Vagina (tissue), 2 donors: Measurements from ENCODE around the gene SYT1. TPM values are rescaled to one million over a fixed set of nuclear protein-coding genes. Genes with fewer than 3 reads are reported as not detected.

ENCODE experiments used
- DNase-seq, 2 donors: peaks; one replicate each; pipeline ENCODE4 v3.0.0-alpha.2; 2017; ENCODE audit errors: extremely low spot score in 2 of 2
- H3K27ac ChIP-seq: fragments of 200-600 bp; sonication (generic); one replicate; pipeline ENCODE4 v1.5.1; 2019
- H3K27me3 ChIP-seq: fragments of 200-600 bp; sonication (generic); one replicate; pipeline ENCODE4 v1.5.1; 2019
- H3K36me3 ChIP-seq, 2 donors: fragments of 200-600 bp; sonication (generic); one replicate each; pipeline ENCODE4 v1.5.1; 2017 to 2019
- H3K4me1 ChIP-seq: fragments of 200-600 bp; sonication (generic); one replicate; pipeline ENCODE4 v1.5.1; 2019
- H3K4me3 ChIP-seq, 2 donors: fragments of 200-600 bp; sonication (generic); 1 replicate in 1 of 2; 2 replicates in 1 of 2; pipeline ENCODE4 v1.5.1; 2016 to 2019
- H3K9me3 ChIP-seq: fragments of 200-600 bp; sonication (generic); one replicate; pipeline ENCODE4 v1.5.1; 2019
- POLR2A ChIP-seq, 2 donors: fragments of 450-650 bp; IDR thresholded peaks; one replicate each; pipeline ENCODE4 v1.6.1; 2017; ENCODE audit warnings: antibody characterized with exemption in 2 of 2, mild to moderate bottlenecking in 2 of 2, moderate library complexity in 2 of 2
- POLR2AphosphoS5 ChIP-seq, 2 donors: sonication (generic); formaldehyde crosslinking; IDR thresholded peaks; one replicate each; pipeline ENCODE4 v1.9.0; 2017; ENCODE audit warnings: antibody characterized with exemption in 2 of 2, mild to moderate bottlenecking in 2 of 2, low read depth in 1 of 2; ENCODE audit not compliant: insufficient read depth in 1 of 2
- intact Hi-C: fragments of 100-400 bp; cut with DNase I; formaldehyde crosslinking; loops from one replicate; pipeline ENCODE4 v1.15.1; 2023
- total RNA-seq: library from RNA; depleted of rRNA; stranded (reverse); fragments of >200 nt; gene quantifications from one replicate; pipeline ENCODE4 v1.2.3, GENCODE V29; 2016
- TF ChIP-seq, protein P1 (sequence below), 3 experiments: fragments of 450-650 bp in 2 of 3; fragments of 200-600 bp in 1 of 3; sonication (generic) in 1 of 3; IDR thresholded peaks; one replicate each; pipeline ENCODE4 v1.5.1; 2017 to 2019; ENCODE audit warnings: antibody characterized with exemption in 3 of 3, mild to moderate bottlenecking in 2 of 3, moderate library complexity in 2 of 3

SYT1 gene
- total RNA-seq, 1 donor from 2014 or later: 13.3 TPM

DNA sequence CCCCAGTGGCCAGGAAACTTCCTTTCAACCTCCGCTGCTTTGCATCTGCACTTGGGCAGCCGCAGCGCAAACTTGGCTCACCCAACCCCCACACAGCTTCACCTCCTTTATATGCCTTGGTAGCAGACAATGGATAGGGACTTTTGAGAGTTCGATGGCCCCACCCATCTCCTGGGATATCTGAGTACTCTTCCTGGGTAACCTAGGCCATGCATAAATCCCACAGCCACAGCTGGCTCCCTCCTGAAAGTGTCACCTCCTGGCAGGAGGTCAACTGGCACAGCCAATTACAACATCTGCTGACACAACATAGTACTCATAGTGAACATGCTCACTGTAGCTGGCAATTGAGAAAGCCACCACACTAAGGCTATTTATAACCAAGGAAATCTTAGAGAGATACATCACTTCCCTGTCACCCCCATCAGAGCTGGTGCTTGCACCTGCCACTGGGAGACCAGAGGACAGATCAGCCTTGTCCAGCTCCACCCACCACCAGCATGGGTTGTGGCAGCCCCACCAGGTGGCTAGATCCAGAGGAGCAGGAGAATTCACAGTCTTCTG lies 410.0 kb downstream of the SYT1 start:
- H3K4me1 ChIP-seq: no peaks in the 10 kb centered on the region
- intact Hi-C loops: no loop called here
- H3K36me3 ChIP-seq: no peaks in the 10 kb centered on the region
- no peaks in the 10 kb centered on the region for H3K9me3 ChIP-seq
- DNase-seq: no peak
- no peak overlapping the region for H3K27ac ChIP-seq
- TF ChIP-seq POLR2AphosphoS5 (IDR thresholded peaks at IDR 0.05; ENCODE audit: insufficient read depth in 1 of 2, low read depth in 1 of 2) (no peak), POLR2A (IDR thresholded peaks at IDR 0.05) (no peak)
- TF ChIP-seq, protein P1, sequence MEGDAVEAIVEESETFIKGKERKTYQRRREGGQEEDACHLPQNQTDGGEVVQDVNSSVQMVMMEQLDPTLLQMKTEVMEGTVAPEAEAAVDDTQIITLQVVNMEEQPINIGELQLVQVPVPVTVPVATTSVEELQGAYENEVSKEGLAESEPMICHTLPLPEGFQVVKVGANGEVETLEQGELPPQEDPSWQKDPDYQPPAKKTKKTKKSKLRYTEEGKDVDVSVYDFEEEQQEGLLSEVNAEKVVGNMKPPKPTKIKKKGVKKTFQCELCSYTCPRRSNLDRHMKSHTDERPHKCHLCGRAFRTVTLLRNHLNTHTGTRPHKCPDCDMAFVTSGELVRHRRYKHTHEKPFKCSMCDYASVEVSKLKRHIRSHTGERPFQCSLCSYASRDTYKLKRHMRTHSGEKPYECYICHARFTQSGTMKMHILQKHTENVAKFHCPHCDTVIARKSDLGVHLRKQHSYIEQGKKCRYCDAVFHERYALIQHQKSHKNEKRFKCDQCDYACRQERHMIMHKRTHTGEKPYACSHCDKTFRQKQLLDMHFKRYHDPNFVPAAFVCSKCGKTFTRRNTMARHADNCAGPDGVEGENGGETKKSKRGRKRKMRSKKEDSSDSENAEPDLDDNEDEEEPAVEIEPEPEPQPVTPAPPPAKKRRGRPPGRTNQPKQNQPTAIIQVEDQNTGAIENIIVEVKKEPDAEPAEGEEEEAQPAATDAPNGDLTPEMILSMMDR (IDR thresholded peaks at IDR 0.05): no peak
- no peak overlapping the region for H3K4me3 ChIP-seq
- no peaks in the 10 kb centered on the region for H3K27me3 ChIP-seq

DNA sequence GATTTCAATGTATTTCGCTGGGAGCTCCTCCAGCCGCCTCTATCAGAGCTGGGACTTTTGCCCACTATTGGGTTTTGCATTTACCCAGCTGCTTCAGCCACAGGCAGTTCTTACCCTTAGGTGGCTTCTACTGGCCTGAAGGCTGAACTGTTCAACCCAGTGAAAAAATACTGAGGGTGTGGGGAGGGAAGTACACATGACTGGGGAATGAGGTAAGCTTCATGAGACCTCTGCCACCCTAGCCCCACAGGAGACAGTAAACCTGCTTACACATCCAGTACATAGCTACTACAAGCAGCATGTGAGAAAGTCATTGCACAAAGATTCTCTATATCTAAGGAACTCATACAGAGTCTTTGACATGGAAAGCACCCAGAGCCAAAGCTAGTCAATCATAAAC lies 411.1 kb downstream of the SYT1 start:
- no peak for TF ChIP-seq POLR2A (IDR thresholded peaks at IDR 0.05)
- no peak for TF ChIP-seq POLR2AphosphoS5 (IDR thresholded peaks at IDR 0.05; ENCODE audit: insufficient read depth in 1 of 2, low read depth in 1 of 2)
- TF ChIP-seq, protein P1 (IDR thresholded peaks at IDR 0.05): no peak
- intact Hi-C loops: no loop called here
- no peaks in the 10 kb centered on the region for H3K4me1 ChIP-seq

DNA sequence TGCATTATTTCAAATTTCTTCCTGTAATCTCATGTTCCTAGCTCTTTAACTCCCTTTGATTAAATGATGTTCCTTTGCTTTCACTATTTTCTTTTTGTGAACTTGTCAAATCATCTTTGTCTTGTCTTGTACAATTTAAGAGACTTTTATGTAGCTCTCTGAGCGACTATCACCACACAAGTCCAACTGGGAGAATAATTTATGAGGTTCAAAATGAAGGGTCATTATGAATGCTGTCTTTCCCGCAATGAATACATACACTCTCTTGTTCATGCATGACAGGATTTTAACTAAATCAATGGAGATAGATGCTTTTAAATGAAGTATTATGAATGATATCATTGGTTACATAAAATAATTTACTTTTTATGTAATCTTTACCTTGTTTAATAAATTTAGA lies 418.8 kb downstream of the SYT1 start:
- H3K27ac ChIP-seq: no peak overlapping the region
- no peaks in the 10 kb centered on the region for H3K9me3 ChIP-seq
- H3K27me3 ChIP-seq: no peaks in the 10 kb centered on the region
- no peaks in the 10 kb centered on the region for H3K4me1 ChIP-seq
- no peaks in the 10 kb centered on the region for H3K36me3 ChIP-seq
- DNase-seq: no peak
- TF ChIP-seq POLR2AphosphoS5 (IDR thresholded peaks at IDR 0.05; ENCODE audit: insufficient read depth in 1 of 2, low read depth in 1 of 2) (no peak), POLR2A (IDR thresholded peaks at IDR 0.05) (no peak)
- TF ChIP-seq, protein P1 (IDR thresholded peaks at IDR 0.05): no peak
- intact Hi-C loops: no loop called here
- H3K4me3 ChIP-seq: no peak overlapping the region

More for the DNA sequence above, 411.1 kb downstream of the SYT1 start:
- no peak overlapping the region for H3K27ac ChIP-seq
- no peaks in the 10 kb centered on the region for H3K27me3 ChIP-seq
- no peaks in the 10 kb centered on the region for H3K9me3 ChIP-seq
- H3K4me3 ChIP-seq: no peak overlapping the region
- no peak for DNase-seq
- H3K36me3 ChIP-seq: no peaks in the 10 kb centered on the region

DNA sequence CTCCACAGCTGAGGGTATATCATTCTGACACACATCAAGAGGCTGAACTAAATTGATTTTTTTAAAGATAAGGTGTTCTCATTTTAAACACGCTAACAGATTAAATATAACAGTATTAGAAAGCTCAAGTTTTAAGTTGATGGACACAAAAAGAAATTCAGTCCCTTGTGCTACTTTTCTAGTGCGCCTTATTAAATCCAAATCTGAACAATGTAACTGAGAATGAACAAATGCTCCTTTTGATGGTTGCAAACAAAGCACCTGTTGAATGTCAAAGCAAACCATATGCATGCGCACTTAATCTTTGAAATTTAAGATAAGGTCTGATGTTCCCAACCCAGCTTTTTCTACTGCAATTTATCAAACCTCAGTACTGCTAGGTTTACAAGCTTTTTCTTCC lies 424.3 kb downstream of the SYT1 start:
- H3K27ac ChIP-seq: no peak overlapping the region
- H3K4me3 ChIP-seq: no peak overlapping the region
- no peaks in the 10 kb centered on the region for H3K36me3 ChIP-seq
- H3K9me3 ChIP-seq: no peaks in the 10 kb centered on the region
- no peak for DNase-seq
- H3K4me1 ChIP-seq: no peaks in the 10 kb centered on the region
- TF ChIP-seq POLR2A (IDR thresholded peaks at IDR 0.05): no peak
- TF ChIP-seq, protein P1 (IDR thresholded peaks at IDR 0.05): no peak
- TF ChIP-seq POLR2AphosphoS5 (IDR thresholded peaks at IDR 0.05; ENCODE audit: insufficient read depth in 1 of 2, low read depth in 1 of 2): no peak
- intact Hi-C loops: no loop called here
- no peaks in the 10 kb centered on the region for H3K27me3 ChIP-seq

DNA sequence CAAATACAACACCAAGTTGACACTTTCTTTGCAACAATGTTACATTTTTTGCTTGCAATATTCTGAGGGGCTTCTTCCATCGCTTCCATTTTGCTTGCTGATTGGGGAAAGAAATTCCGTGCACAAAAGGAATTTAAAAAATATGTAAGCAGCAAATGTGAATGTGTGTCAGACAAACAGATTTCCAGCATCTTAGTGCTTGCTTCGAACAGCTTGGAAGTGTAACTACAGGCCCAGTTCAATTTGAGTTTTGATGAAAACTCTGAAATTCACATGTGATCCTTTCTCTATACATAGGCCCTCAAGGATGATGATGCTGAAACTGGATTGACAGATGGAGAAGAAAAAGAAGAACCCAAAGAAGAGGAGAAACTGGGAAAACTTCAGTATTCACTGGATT lies 427.1 kb downstream of the SYT1 start:
- TF ChIP-seq, protein P1 (IDR thresholded peaks at IDR 0.05): no peak
- TF ChIP-seq POLR2A (IDR thresholded peaks at IDR 0.05) (no peak), POLR2AphosphoS5 (IDR thresholded peaks at IDR 0.05; ENCODE audit: insufficient read depth in 1 of 2, low read depth in 1 of 2) (no peak)
- Histone ChIP-seq H3K27me3 (no peaks in the 10 kb centered on the region), H3K36me3 (no peaks in the 10 kb centered on the region), H3K4me1 (no peaks in the 10 kb centered on the region), H3K9me3 (no peaks in the 10 kb centered on the region), H3K4me3 (no peak overlapping the region), H3K27ac (no peak overlapping the region)
- intact Hi-C loops: no loop called here
- DNase-seq: no peak
